Progenitor cell of endocrine pancreas (in vitro differentiated cells): ENCODE measurements around the gene FITM1. TPM values are rescaled to one million over a fixed set of nuclear protein-coding genes. Genes with fewer than 3 reads are reported as not detected.

Experiments
- DNase-seq: peaks from one replicate; pipeline ENCODE4 v3.0.0; 2021; ENCODE audit warnings: low spot score; ENCODE audit not compliant: unreplicated experiment
- H3K27ac Mint-ChIP-seq: 2 replicates; pipeline ENCODE4 v1.8.0; 2021; ENCODE audit warnings: mild to moderate bottlenecking, moderate library complexity, mixed read lengths
- H3K27me3 Mint-ChIP-seq: 2 replicates; pipeline ENCODE4 v1.8.0; 2021; ENCODE audit warnings: mixed read lengths
- H3K36me3 Mint-ChIP-seq: 2 replicates; pipeline ENCODE4 v1.8.0; 2022; ENCODE audit warnings: mixed read lengths; ENCODE audit not compliant: insufficient read depth
- H3K4me1 Mint-ChIP-seq: 2 replicates; pipeline ENCODE4 v1.8.0; 2021; ENCODE audit warnings: low read depth, mixed read lengths
- H3K4me3 Mint-ChIP-seq: 2 replicates; pipeline ENCODE4 v1.8.0; 2021; ENCODE audit warnings: low read depth, mild to moderate bottlenecking, moderate library complexity, mixed read lengths
- H3K9me3 Mint-ChIP-seq: 2 replicates; pipeline ENCODE4 v1.8.0; 2021; ENCODE audit warnings: low read depth, mixed read lengths
- total RNA-seq: library from RNA; stranded (reverse); gene quantifications from 2 replicates; pipeline ENCODE4 v1.2.1, GENCODE V29; 2021
- TF ChIP-seq, protein P1 (sequence below): fragments of 200-600 bp; sonication (generic); IDR thresholded peaks from one replicate; pipeline ENCODE4 v1.5.0; 2021; ENCODE audit warnings: antibody characterized with exemption, mild to moderate bottlenecking; ENCODE audit not compliant: unreplicated experiment

FITM1 gene
- total RNA-seq, 1 donor from 2014 or later: 1.9 TPM

DNA sequence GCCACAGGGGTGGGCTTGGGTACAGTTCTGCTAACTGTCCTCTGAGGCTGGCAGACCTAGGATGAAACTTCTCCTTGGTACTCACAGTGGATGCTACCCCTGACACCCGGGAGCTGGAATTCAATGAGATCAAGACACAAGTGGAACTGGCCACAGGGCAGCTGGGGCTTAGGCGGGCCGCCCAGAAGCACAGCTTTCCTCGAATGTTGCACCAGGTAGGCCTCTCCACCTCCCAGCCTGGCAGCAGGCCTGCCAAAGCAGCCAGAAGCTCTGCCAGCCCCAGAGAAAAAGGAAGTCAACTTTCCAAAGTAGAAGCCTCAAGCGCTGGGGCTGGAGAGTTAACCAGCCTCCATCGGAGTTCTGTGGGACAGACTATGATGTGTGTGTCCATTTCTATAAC is 13.3 kb upstream of the FITM1 start:
- H3K4me3 Mint-ChIP-seq: no peak overlapping the region
- no peaks in the 10 kb centered on the region for H3K9me3 Mint-ChIP-seq
- no peak overlapping the region for H3K27ac Mint-ChIP-seq
- no peak for DNase-seq
- peaks cover 17% of the 10 kb centered on the region for H3K4me1 Mint-ChIP-seq
- H3K27me3 Mint-ChIP-seq: no peaks in the 10 kb centered on the region
- TF ChIP-seq, protein P1, sequence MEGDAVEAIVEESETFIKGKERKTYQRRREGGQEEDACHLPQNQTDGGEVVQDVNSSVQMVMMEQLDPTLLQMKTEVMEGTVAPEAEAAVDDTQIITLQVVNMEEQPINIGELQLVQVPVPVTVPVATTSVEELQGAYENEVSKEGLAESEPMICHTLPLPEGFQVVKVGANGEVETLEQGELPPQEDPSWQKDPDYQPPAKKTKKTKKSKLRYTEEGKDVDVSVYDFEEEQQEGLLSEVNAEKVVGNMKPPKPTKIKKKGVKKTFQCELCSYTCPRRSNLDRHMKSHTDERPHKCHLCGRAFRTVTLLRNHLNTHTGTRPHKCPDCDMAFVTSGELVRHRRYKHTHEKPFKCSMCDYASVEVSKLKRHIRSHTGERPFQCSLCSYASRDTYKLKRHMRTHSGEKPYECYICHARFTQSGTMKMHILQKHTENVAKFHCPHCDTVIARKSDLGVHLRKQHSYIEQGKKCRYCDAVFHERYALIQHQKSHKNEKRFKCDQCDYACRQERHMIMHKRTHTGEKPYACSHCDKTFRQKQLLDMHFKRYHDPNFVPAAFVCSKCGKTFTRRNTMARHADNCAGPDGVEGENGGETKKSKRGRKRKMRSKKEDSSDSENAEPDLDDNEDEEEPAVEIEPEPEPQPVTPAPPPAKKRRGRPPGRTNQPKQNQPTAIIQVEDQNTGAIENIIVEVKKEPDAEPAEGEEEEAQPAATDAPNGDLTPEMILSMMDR: no peak
- peaks cover 18% of the 10 kb centered on the region for H3K36me3 Mint-ChIP-seq

DNA sequence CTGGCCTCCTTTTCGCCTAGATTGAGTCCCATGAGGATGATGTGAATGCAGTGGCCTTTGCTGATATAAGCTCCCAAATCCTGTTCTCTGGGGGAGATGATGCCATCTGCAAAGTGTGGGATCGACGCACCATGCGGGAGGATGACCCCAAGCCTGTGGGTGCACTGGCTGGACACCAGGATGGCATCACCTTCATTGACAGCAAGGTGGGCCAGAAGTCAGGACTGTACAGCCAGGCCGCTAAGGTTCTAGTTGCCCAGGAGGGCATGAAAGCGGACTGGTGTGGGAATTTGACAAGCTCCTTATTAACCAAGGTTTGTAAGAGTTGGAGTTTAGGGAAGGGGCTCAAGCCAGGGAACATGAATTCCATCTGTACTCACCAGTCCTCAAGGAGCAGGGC is 10.8 kb upstream of the FITM1 start:
- H3K9me3 Mint-ChIP-seq: no peaks in the 10 kb centered on the region
- no peak overlapping the region for H3K4me3 Mint-ChIP-seq
- H3K27me3 Mint-ChIP-seq: no peaks in the 10 kb centered on the region
- peaks cover 17% of the 10 kb centered on the region for H3K4me1 Mint-ChIP-seq
- DNase-seq: no peak
- H3K27ac Mint-ChIP-seq: no peak overlapping the region
- TF ChIP-seq, protein P1: no peak
- H3K36me3 Mint-ChIP-seq: peaks cover 20% of the 10 kb centered on the region

DNA sequence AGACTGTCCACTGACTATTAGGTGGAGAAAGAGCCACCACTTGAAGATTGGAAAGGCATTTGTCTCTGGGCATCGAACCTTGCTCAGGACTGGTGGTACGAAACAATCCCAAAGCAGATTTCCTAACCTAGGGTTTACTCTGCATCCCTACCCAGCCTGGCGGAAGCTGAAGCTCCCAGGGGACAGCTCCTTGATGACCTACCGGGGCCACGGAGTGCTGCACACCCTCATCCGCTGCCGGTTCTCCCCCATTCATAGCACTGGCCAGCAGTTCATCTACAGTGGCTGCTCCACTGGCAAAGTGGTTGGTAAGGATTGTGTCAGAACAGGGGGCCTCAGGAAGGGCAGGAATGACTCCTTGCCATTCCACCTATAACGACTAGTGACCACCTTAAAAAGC is 9.2 kb upstream of the FITM1 start:
- H3K27me3 Mint-ChIP-seq: no peaks in the 10 kb centered on the region
- no peaks in the 10 kb centered on the region for H3K9me3 Mint-ChIP-seq
- no peak overlapping the region for H3K27ac Mint-ChIP-seq
- TF ChIP-seq, protein P1: no peak
- H3K4me1 Mint-ChIP-seq: peaks cover 6% of the 10 kb centered on the region
- H3K36me3 Mint-ChIP-seq: peaks cover 21% of the 10 kb centered on the region
- no peak overlapping the region for H3K4me3 Mint-ChIP-seq
- DNase-seq: no peak

DNA sequence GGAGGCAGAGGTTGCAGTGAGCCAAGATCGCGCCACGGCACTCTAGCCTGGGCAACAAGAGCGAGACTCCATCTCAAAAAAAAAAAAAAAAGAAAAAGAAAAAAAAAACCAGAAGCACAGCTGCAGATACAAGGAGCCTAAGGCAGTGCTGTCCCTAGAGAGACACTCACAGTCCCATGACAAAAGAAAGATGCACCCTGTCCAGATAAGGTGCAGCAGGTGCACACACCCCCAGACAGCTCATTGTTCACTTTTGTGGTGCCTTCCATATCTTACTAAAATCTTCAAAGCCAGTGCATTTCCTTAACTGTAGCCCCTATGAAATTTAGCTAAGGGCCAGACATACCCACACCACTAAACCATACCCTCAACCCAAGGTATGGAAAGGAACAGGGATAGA is 8.0 kb upstream of the FITM1 start:
- H3K27me3 Mint-ChIP-seq: no peaks in the 10 kb centered on the region

DNA sequence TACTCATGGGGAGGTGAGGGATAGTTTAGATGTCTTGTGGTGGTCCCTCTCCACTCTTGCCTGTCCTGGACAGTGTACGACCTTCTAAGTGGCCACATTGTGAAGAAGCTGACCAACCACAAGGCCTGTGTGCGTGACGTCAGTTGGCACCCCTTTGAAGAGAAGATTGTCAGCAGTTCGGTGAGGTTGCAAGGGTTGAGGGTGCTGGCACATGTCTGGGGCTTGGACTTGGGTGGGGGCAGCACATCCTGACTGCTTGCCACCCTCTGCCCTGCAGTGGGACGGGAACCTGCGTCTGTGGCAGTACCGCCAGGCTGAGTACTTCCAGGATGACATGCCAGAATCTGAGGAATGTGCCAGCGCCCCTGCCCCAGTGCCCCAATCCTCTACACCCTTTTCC is 7.6 kb upstream of the FITM1 start:
- TF ChIP-seq, protein P1: no peak
- Mint-ChIP-seq H3K4me3 (no peak overlapping the region), H3K4me1 (no peaks in the 10 kb centered on the region), H3K27ac (peak overlapping the region; percentile 46), H3K36me3 (peaks cover 21% of the 10 kb centered on the region), H3K9me3 (no peaks in the 10 kb centered on the region), H3K27me3 (no peaks in the 10 kb centered on the region)
- no peak for DNase-seq

More for the DNA sequence above, 8.0 kb upstream of the FITM1 start:
- Mint-ChIP-seq H3K4me1 (no peaks in the 10 kb centered on the region), H3K4me3 (no peak overlapping the region), H3K36me3 (peaks cover 21% of the 10 kb centered on the region), H3K9me3 (no peaks in the 10 kb centered on the region), H3K27ac (no peak overlapping the region)
- DNase-seq: no peak
- TF ChIP-seq, protein P1: no peak
